ACC112 (cell line): ENCODE results near the gene MRPL14.
A peak's percentile ranks its signal among the peaks of the same experiment; 100 is the strongest.

Experiments used
- H2AFZ ChIP-seq: fragments of 200-600 bp; sonication (generic); one replicate; pipeline ENCODE4 v1.6.0; 2017; ENCODE audit warnings: antibody characterized with exemption, low read length; ENCODE audit not compliant: unreplicated experiment
- H3K27ac ChIP-seq: fragments of 200-600 bp; sonication (generic); 2 replicates; pipeline ENCODE4 v1.5.1; 2014; ENCODE audit warnings: low read depth, mild to moderate bottlenecking, antibody characterized with exemption, low read length, moderate library complexity
- H3K27me3 ChIP-seq: fragments of 200-600 bp; sonication (generic); 2 replicates; pipeline ENCODE4 v1.6.1; 2014; ENCODE audit warnings: mild to moderate bottlenecking, antibody characterized with exemption, low read length, moderate library complexity, mixed read lengths; ENCODE audit not compliant: insufficient read depth
- H3K36me3 ChIP-seq: fragments of 200-600 bp; sonication (generic); 2 replicates; pipeline ENCODE4 v1.6.1; 2016; ENCODE audit warnings: mild to moderate bottlenecking, antibody characterized with exemption, low read length, moderate library complexity, mixed read lengths; ENCODE audit not compliant: insufficient read depth
- H3K4me1 ChIP-seq: fragments of 200-600 bp; sonication (generic); one replicate; pipeline ENCODE4 v1.6.1; 2016; ENCODE audit warnings: low read length, mixed read lengths; ENCODE audit not compliant: insufficient read depth, unreplicated experiment, control insufficient read depth
- H3K4me3 ChIP-seq: fragments of 200-600 bp; sonication (generic); 2 replicates; pipeline ENCODE4 v1.5.1; 2014; ENCODE audit warnings: mild to moderate bottlenecking, low read depth, low read length
- H3K79me2 ChIP-seq: fragments of 200-600 bp; sonication (generic); one replicate; pipeline ENCODE4 v1.6.0; 2016; ENCODE audit warnings: low read length; ENCODE audit not compliant: control insufficient read depth, unreplicated experiment, insufficient read depth

MRPL14 gene

DNA sequence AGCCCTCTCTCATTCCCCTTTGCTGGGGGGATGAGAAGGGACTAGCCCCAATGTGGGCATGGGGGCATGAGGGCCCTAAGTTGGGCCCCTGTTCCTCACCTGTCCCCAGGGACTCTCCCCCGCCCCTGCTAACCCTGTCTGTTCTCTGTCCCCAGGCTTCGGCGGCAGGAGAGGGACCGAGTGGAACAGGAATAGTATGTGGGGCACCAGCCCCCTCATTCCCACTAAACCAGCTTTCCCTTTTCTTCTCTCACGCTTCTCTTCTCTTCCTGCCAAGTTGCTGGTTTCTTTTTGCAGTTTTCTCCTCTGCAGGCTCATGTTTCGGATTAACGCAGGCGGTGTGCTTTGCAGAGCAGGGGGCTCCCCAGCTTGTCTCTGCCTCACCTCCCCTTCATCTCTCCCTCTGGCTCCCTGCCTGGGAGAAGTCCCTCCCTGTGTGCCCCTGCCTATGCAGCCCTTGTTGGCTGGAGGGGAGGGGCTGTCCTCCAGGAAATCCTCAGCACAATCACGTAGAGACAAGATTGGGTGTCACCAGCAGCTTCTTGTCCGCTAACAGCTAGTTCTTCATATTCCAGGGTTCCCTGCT lies 8.0 kb upstream of the MRPL14 start:
- Histone ChIP-seq H2AFZ (no peak overlapping the region), H3K4me1 (peaks cover 9% of the 10 kb centered on the region), H3K36me3 (no peaks in the 10 kb centered on the region), H3K27ac (no peak overlapping the region), H3K79me2 (peaks cover 2% of the 10 kb centered on the region), H3K27me3 (no peaks in the 10 kb centered on the region), H3K4me3 (no peak overlapping the region)

DNA sequence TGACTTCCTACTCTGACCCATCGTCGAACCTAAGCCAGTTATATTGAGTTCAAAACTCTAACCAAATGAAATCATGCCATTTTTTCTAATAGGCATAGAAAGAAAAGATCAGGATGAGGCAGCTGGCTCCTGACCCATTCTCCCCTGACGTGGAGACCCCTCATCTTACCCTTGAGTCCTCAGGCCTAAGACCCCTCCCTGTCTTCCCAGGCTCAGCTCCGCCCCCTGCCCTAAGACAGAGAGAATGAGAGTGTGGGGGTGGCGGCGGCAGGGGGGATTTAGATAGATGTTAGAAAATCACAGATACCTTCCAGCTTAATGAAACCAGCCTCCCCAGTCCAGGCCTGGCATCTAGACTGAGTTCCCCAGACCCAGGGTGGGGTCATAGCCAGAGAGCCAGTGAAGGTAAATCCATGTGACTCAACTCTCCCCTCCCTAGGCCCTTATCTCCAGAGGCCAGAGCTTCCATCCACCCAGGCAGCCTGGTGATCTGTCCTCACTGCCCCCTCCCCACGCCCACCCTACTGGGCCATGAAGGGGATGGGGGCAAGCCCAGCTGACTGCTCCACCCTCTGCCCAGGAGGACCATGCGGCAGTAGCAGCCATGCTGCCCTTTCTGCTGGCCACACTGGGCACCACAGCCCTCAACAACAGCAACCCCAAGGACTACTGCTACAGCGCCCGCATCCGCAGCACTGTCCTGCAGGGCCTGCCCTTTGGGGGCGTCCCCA lies 6.9 kb upstream of the MRPL14 start:
- Histone ChIP-seq H3K4me1 (peaks cover 9% of the 10 kb centered on the region), H2AFZ (no peak overlapping the region), H3K36me3 (no peaks in the 10 kb centered on the region), H3K79me2 (peaks cover 10% of the 10 kb centered on the region), H3K27ac (no peak overlapping the region), H3K4me3 (no peak overlapping the region), H3K27me3 (no peaks in the 10 kb centered on the region)

DNA sequence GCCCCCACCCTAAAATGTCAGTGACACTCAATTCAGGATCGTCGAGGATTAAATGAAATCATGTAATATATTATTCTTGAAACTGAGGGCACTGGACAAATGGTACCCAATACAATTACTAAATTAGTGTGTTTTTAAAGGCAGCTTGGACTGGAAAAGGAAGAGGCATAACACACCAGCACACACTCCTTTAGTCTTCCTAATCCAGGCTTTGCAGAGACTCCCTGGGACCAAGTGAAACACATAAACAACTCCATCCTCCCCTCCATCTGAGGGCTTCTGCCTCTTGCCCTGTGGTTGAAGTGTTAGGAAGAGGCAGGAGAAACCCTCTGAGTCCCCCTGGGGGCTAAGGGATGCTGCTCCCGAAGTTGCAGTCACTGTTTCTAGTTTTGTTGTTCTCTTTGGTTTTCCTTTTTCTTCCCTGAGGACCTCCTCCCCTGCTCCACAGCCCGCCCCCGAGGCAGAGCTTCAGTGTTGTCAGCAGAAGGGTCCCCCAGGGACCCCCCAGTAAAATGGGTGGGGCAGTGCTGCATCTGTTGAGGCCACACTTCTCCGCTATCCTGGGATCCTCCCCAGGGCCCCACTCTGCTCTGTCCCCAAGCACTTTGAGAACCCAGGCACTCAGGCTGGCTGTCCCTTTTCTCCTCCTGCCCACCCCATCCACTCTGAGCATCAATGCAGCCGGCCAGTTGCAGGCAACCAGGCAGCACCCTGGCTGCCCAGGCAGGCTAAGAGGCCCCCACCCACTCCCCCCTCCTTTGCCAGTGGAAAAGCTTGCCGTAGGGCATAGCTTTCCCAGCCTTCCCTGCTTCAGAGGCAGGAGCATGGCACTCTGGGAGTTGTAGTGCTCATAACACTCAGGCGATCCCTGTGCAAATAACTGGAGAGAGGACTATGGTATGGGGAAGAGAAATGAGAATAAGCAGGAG lies 6.0 kb upstream of the MRPL14 start:
- Histone ChIP-seq H2AFZ (peak overlapping the region; percentile 17), H3K27ac (no peak overlapping the region), H3K79me2 (peaks cover 17% of the 10 kb centered on the region), H3K4me3 (peak overlapping the region; percentile 35), H3K36me3 (no peaks in the 10 kb centered on the region), H3K27me3 (no peaks in the 10 kb centered on the region), H3K4me1 (peaks cover 9% of the 10 kb centered on the region)

DNA sequence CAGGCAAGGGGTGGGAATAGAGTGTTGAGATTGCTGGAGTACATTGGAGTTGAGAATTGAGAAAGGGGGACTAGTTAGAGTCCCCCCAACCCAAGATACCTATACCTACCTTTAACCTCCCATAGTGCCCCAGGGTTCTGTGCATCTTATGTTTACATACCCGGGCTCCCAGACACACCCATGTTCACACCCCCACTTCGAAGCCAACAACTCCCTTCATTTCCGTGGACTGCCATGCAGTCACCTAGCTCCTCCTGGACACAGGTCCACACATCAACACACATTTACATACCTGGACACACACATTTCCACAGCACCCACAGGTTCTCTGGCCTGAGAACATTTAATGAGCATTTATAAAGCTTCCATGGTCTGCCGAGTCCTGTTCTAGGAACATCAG lies 5.2 kb upstream of the MRPL14 start:
- H3K4me3 ChIP-seq: no peak overlapping the region
- peaks cover 9% of the 10 kb centered on the region for H3K4me1 ChIP-seq
- H3K79me2 ChIP-seq: peaks cover 23% of the 10 kb centered on the region
- no peaks in the 10 kb centered on the region for H3K27me3 ChIP-seq
- no peaks in the 10 kb centered on the region for H3K36me3 ChIP-seq
- no peak overlapping the region for H2AFZ ChIP-seq
- H3K27ac ChIP-seq: no peak overlapping the region

DNA sequence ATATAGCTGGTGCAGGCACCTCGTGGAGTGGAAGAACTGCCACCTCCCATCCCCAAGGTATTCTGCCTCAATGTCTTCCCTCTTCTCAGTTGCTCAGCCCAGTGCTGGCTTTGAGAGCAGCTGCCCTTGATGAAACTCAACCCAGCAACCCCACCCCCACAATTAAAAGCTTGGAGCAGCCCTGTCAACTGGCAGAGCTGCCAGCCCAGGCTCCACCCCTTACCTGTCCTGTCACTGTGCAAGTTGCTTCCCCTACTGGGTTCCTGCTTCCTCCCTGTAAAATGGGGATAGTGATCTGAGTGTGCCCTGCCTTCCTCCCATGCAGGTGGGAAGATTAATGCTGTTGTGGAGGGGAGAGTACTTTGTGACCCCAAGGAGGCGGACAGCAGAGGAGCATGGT lies 4.6 kb upstream of the MRPL14 start:
- no peak overlapping the region for H3K4me3 ChIP-seq
- no peak overlapping the region for H3K27ac ChIP-seq
- H2AFZ ChIP-seq: no peak overlapping the region
- no peaks in the 10 kb centered on the region for H3K36me3 ChIP-seq
- H3K4me1 ChIP-seq: peaks cover 9% of the 10 kb centered on the region
- H3K79me2 ChIP-seq: peaks cover 24% of the 10 kb centered on the region
- no peaks in the 10 kb centered on the region for H3K27me3 ChIP-seq

DNA sequence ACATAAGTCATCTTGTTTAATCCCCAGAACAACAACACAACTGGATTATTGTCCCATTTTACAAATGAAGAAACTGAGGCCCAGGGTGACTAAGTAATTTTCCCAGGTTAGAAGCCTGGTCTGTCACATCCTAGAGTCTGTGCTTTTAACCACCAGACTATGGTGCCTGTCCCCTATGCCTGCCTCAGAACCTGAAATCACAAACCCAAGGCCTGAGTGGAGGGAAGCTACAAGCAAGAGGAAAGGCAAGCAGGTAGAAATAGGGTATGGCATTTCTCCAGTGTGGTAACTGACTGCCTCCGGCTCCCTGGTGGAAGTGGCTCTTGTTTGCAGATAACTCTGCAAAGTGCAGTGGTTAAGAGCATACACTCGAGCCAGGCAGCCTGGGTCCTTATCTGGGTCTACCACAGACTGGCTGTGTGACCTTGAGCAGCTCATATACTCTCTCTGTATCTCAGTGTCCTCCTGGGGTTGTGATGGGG lies 2.6 kb upstream of the MRPL14 start:
- Histone ChIP-seq H3K4me3 (no peak overlapping the region), H3K79me2 (peaks cover 45% of the 10 kb centered on the region), H3K27me3 (no peaks in the 10 kb centered on the region), H3K27ac (no peak overlapping the region), H2AFZ (no peak overlapping the region), H3K36me3 (no peaks in the 10 kb centered on the region), H3K4me1 (peaks cover 18% of the 10 kb centered on the region)

DNA sequence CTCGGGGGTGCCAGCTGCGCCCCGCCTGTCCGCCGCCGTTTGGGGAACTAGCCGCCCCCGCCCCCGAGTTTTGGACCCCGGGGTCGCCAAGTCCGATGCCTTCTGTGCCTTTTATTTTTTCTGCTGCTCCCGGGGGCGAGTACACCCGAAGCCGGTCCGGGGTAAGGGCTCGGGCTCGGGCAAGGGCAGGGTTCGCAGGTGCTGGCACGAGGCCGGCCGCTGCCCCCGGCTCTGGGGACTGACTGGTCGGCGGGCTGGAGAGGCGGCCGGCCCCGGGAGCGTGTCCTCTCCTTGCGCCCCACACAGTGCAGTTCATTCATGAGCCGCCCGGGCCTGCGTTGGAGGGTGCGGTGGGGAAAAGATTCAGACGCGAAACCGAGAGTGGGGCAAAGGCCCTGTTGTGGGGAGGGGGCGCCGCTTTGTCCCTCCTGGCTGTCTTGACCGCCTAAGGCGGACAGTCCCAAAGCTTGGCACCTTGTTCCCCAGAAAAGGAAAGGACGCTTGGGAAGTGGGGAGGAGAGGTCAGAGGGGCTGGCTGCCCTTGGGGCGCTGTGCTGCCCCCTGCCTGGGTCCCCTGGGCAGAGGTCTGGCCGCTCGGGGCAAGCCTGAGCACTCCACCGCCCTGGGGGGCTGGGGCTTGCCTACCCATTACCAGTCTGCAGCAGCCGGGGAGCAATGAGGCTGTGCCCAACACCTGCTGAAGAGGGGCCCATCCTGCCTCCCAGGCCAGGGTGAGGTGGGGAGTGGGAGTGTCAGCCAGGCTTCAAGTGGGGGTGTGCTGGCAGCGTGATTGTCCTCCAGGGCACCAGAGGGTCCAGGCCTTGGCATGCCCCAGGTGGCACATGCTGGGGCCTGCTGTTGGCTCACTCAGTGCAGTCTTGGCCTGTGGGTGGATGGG lies 1.0 kb upstream of the MRPL14 start:
- Histone ChIP-seq H3K27ac (no peak overlapping the region), H3K36me3 (no peaks in the 10 kb centered on the region), H3K79me2 (peaks cover 59% of the 10 kb centered on the region), H2AFZ (peak overlapping the region; percentile 90), H3K27me3 (no peaks in the 10 kb centered on the region), H3K4me1 (peaks cover 31% of the 10 kb centered on the region), H3K4me3 (peak overlapping the region; percentile 96)

DNA sequence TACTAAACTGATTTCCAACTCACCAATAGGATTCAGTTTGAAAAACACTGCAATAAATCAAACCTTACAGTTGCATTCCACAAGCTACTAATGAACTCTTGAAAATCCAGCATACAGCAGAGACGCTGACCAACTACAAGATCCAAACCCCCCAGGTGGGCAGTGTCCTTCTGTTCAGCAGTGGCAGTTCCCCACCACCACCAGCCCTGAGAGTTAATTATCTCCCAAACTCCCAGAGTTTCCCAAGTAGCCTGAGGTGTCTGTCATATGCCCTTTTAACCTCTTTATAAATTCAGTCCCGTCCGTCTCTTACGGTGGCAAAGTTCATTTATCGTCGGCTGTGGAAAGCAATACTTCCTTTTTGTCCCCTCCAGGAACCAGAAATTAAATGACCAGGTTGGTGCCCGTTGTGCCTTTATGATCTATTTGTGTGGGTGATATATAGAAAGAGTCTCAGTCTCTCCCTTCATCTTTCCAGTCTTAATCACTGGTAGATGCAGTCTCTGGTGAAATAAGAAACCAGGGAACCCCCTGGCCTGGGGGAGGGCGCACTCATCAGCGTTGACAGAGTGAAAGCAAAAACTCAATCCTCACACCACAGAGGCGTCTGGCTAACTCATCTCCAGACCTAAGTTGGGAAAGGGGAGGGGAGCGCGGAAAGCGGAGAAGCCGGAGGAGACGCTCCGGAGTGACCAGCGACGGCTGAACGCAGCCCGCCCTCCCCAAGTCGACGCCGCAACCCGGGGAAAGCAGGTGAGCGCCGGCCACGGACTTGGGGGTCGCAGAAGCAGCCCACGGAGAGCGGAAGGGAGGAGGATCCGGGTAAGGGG lies 717 bp downstream of the MRPL14 start:
- Histone ChIP-seq H3K27me3 (no peaks in the 10 kb centered on the region), H3K36me3 (no peaks in the 10 kb centered on the region), H2AFZ (peak overlapping the region; percentile 31), H3K79me2 (peaks cover 76% of the 10 kb centered on the region), H3K4me3 (peak overlapping the region; percentile 87), H3K4me1 (peaks cover 31% of the 10 kb centered on the region), H3K27ac (peak overlapping the region; percentile 76)

DNA sequence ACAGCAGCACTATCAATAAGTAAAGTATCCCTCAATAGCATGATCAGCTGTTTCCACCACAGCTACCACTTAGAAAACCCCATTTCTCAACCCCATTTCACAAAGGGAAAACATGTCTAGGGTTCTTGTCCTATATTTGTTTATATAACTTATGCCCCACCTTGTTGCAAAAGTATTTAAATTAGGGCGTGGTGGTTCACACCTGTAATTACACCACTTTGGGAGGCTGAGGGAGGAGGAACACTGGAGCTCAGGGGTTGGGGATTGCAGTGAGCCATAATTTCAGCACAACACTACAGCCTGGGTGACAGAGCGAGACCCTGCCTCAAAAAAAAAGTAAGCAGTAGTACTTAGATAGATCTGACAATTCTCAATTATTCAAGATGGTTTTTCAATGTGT lies 3.7 kb downstream of the MRPL14 start:
- H3K4me1 ChIP-seq: peaks cover 56% of the 10 kb centered on the region

More for the DNA sequence above, 3.7 kb downstream of the MRPL14 start:
- Histone ChIP-seq H3K4me3 (no peak overlapping the region), H3K27me3 (no peaks in the 10 kb centered on the region), H3K36me3 (no peaks in the 10 kb centered on the region), H2AFZ (no peak overlapping the region), H3K27ac (no peak overlapping the region), H3K79me2 (peaks cover 94% of the 10 kb centered on the region)
